Neuronal stem cell (in vitro differentiated cells): ENCODE results near the gene SIX2.

ENCODE experiments used
- DNase-seq: peaks from one replicate; pipeline ENCODE4 v3.0.0-alpha.2; 2013; ENCODE audit warnings: low spot score
- H2AFZ ChIP-seq: one replicate; pipeline ENCODE4 v1.6.1; 2013; ENCODE audit warnings: mild to moderate bottlenecking, low read length, inconsistent platforms
- H2AK5ac ChIP-seq: 2 replicates; pipeline ENCODE4 v1.6.1; 2013; ENCODE audit warnings: low read depth, mild to moderate bottlenecking, inconsistent platforms, low read length, moderate library complexity, mixed read lengths
- H2BK120ac ChIP-seq: 2 replicates; pipeline ENCODE4 v1.6.1; 2013; ENCODE audit warnings: low read depth, mild to moderate bottlenecking, inconsistent platforms, low read length, moderate library complexity, mixed read lengths
- H2BK12ac ChIP-seq: one replicate; pipeline ENCODE4 v1.6.1; 2013; ENCODE audit warnings: low read length, inconsistent platforms
- H2BK15ac ChIP-seq: 2 replicates; pipeline ENCODE4 v1.6.1; 2013; ENCODE audit warnings: mild to moderate bottlenecking, low read length, inconsistent platforms, mixed read lengths
- H2BK5ac ChIP-seq: one replicate; pipeline ENCODE4 v1.6.1; 2013; ENCODE audit warnings: inconsistent platforms, mild to moderate bottlenecking, low read length, moderate library complexity
- H3K14ac ChIP-seq: one replicate; pipeline ENCODE4 v1.6.1; 2013; ENCODE audit warnings: low read length, inconsistent platforms
- H3K18ac ChIP-seq: 2 replicates; pipeline ENCODE4 v1.6.1; 2013; ENCODE audit warnings: low read length, inconsistent platforms
- H3K23ac ChIP-seq: 2 replicates; pipeline ENCODE4 v1.6.1; 2013; ENCODE audit warnings: low read depth, mild to moderate bottlenecking, mixed read lengths, low read length, inconsistent platforms; ENCODE audit not compliant: poor library complexity
- H3K27ac ChIP-seq: replicated peaks from 3 replicates; pipeline ENCODE4 v1.5.1; 2013; ENCODE audit warnings: low read length, inconsistent platforms
- H3K27me3 ChIP-seq, 3 experiments: 2 replicates each; pipeline ENCODE4 v1.6.1; 2013; ENCODE audit warnings: low read length in 3 of 3, mild to moderate bottlenecking in 2 of 3, inconsistent platforms in 1 of 3, low read depth in 1 of 3, mixed read lengths in 1 of 3, moderate library complexity in 1 of 3; ENCODE audit not compliant: control insufficient read depth in 3 of 3, insufficient read depth in 3 of 3
- H3K36me3 ChIP-seq, 2 donors: replicated peaks in 1 of 2; 2 replicates each; pipeline ENCODE4 v1.6.1; 2013; ENCODE audit warnings: low read length in 2 of 2; ENCODE audit not compliant: control insufficient read depth in 2 of 2, insufficient read depth in 2 of 2
- H3K4ac ChIP-seq: 2 replicates; pipeline ENCODE4 v1.6.1; 2013; ENCODE audit warnings: inconsistent platforms, mild to moderate bottlenecking, low read length, moderate library complexity
- H3K4me1 ChIP-seq, 2 donors: 1 replicate in 1 of 2; 2 replicates in 1 of 2; pipeline ENCODE4 v1.6.1; 2013; ENCODE audit warnings: low read length in 2 of 2, low read depth in 1 of 2; ENCODE audit not compliant: control insufficient read depth in 2 of 2, insufficient read depth in 1 of 2
- H3K4me2 ChIP-seq: one replicate; pipeline ENCODE4 v1.6.1; 2013; ENCODE audit warnings: mild to moderate bottlenecking, low read length, inconsistent platforms; ENCODE audit not compliant: insufficient read depth, poor library complexity, severe bottlenecking
- H3K4me3 ChIP-seq, 2 donors: 2 replicates each; pipeline ENCODE4 v1.5.1; 2013; ENCODE audit warnings: low read length in 2 of 2, mild to moderate bottlenecking in 2 of 2, inconsistent platforms in 1 of 2, moderate library complexity in 1 of 2
- H3K79me1 ChIP-seq: one replicate; pipeline ENCODE4 v1.6.1; 2013; ENCODE audit warnings: low read depth, mild to moderate bottlenecking, inconsistent platforms, low read length, moderate library complexity
- H3K9ac ChIP-seq: one replicate; pipeline ENCODE4 v1.6.1; 2013; ENCODE audit warnings: mild to moderate bottlenecking, low read depth, low read length, inconsistent platforms; ENCODE audit not compliant: poor library complexity
- H3K9me3 ChIP-seq, 2 donors: replicated peaks in 1 of 2; 2 replicates each; pipeline versions ENCODE3 to v1.6.1; 2013; ENCODE audit warnings: low read length in 2 of 2, mild to moderate bottlenecking in 2 of 2, inconsistent platforms in 1 of 2, low read depth in 1 of 2, mixed read lengths in 1 of 2, moderate library complexity in 1 of 2; ENCODE audit not compliant: control insufficient read depth in 2 of 2, insufficient read depth in 1 of 2
- H4K8ac ChIP-seq: one replicate; pipeline ENCODE4 v1.6.1; 2013; ENCODE audit warnings: low read depth, mild to moderate bottlenecking, inconsistent platforms, low read length, moderate library complexity
- H4K91ac ChIP-seq: one replicate; pipeline ENCODE4 v1.6.1; 2013; ENCODE audit warnings: low read length, low read depth, mild to moderate bottlenecking, inconsistent platforms; ENCODE audit not compliant: poor library complexity
- WGBS, 2 donors: extraction: QIAGEN DNeasy Blood & Tissue Kit; methylation state at CpG; one replicate each; pipeline ENCODE4 v1.1.7; 2013; ENCODE audit warnings: missing lambda C conversion rate in 2 of 2, mixed read lengths in 1 of 2; ENCODE audit not compliant: insufficient read length in 2 of 2, insufficient replicate concordance in 1 of 2; ENCODE audit errors: extremely low coverage in 2 of 2; 5-methylcytosine and 5-hydroxymethylcytosine counted together

The SIX2 gene

GRCh38 chr2:44996356-44996755, 12.9 kb downstream of the SIX2 start:
- Histone ChIP-seq H3K4me1 (peaks cover 0 to 4% of the 10 kb centered on the region in 2 donors), H2AFZ (no peak overlapping the region), H3K9me3 (peaks cover 0 to 2% of the 10 kb centered on the region in 2 donors), H3K79me1 (no peaks in the 10 kb centered on the region), H3K18ac (no peak overlapping the region), H3K27me3 (peaks cover 11 to 50% (median 28%) of the 10 kb centered on the region in 3 experiments), H3K14ac (no peak overlapping the region), H2BK5ac (no peak overlapping the region), H2BK120ac (no peak overlapping the region), H2BK15ac (no peak overlapping the region), H4K8ac (no peak overlapping the region), H4K91ac (no peak overlapping the region), H3K36me3 (no peaks in the 10 kb centered on the region), H3K4ac (no peak overlapping the region), H3K9ac (no peak overlapping the region), H3K23ac (no peak overlapping the region), H3K4me2 (no peak overlapping the region), H3K27ac (no peak overlapping the region), H2BK12ac (no peak overlapping the region), H2AK5ac (no peak overlapping the region), H3K4me3 (no peak overlapping the region)
- no peak for DNase-seq
- WGBS, 2 donors, result no CpG with 5 or more reads among the region's 6 CpGs

GRCh38 chr2:44994377-44994776, 14.9 kb downstream of the SIX2 start:
- Histone ChIP-seq H2AFZ (no peak overlapping the region), H3K27ac (no peak overlapping the region), H3K4me3 (no peak overlapping the region), H4K91ac (no peak overlapping the region), H3K27me3 (peaks cover 0 to 31% (median 8%) of the 10 kb centered on the region in 3 experiments), H2AK5ac (no peak overlapping the region), H3K9ac (no peak overlapping the region), H3K18ac (no peak overlapping the region), H3K14ac (no peak overlapping the region), H3K79me1 (no peaks in the 10 kb centered on the region), H3K4ac (no peak overlapping the region), H2BK12ac (no peak overlapping the region), H2BK5ac (no peak overlapping the region), H3K4me1 (no peaks in the 10 kb centered on the region), H2BK120ac (no peak overlapping the region), H2BK15ac (no peak overlapping the region), H3K36me3 (no peaks in the 10 kb centered on the region), H3K23ac (no peak overlapping the region), H4K8ac (no peak overlapping the region), H3K4me2 (no peak overlapping the region), H3K9me3 (peaks cover 0 to 2% of the 10 kb centered on the region in 2 donors)
- DNase-seq, result no peak
- no CpG with 5 or more reads among the region's 1 CpG for WGBS, 2 donors

- no peaks in the 10 kb centered on the region for H3K36me3 ChIP-seq
- WGBS, 2 donors, result no CpG with 5 or more reads among the region's 2 CpGs
- H3K4me1 ChIP-seq, result no peaks in the 10 kb centered on the region
- no peak overlapping the region for H4K91ac ChIP-seq
- no peak overlapping the region for H3K4me2 ChIP-seq
- peaks cover 2 to 4% of the 10 kb centered on the region in 2 donors for H3K9me3 ChIP-seq
- no peak overlapping the region for H3K18ac ChIP-seq
- H4K8ac ChIP-seq, result no peak overlapping the region
- no peak overlapping the region for H3K4ac ChIP-seq
- no peak overlapping the region for H3K23ac ChIP-seq
- peaks cover 0 to 3% (median 0%) of the 10 kb centered on the region in 3 experiments for H3K27me3 ChIP-seq
- no peak overlapping the region for H2BK15ac ChIP-seq
- no peak overlapping the region for H3K14ac ChIP-seq
- no peak overlapping the region for H3K9ac ChIP-seq
- no peak overlapping the region for H2AK5ac ChIP-seq
- no peak overlapping the region for H2BK120ac ChIP-seq
- no peak overlapping the region for H2BK5ac ChIP-seq
- H3K79me1 ChIP-seq, result no peaks in the 10 kb centered on the region
- no peak overlapping the region for H3K4me3 ChIP-seq
- no peak for DNase-seq
- H3K27ac ChIP-seq, result no peak overlapping the region
- H2BK12ac ChIP-seq, result no peak overlapping the region
- H2AFZ ChIP-seq, result no peak overlapping the region
Measured at GRCh38 chr2:44989176-44989575, 20.1 kb downstream of the SIX2 start.

- no peak overlapping the region for H3K4ac ChIP-seq
- no peaks in the 10 kb centered on the region for H3K36me3 ChIP-seq
- H2BK5ac ChIP-seq, result no peak overlapping the region
- WGBS, 2 donors, result 100% methylated on average over 1 of the region's 9 CpGs; no CpG with 5 or more reads in 1 of the 2 donors
- H4K91ac ChIP-seq, result no peak overlapping the region
- no peak overlapping the region for H3K23ac ChIP-seq
- H3K4me2 ChIP-seq, result no peak overlapping the region
- H2BK15ac ChIP-seq, result no peak overlapping the region
- peaks cover 2 to 4% of the 10 kb centered on the region in 2 donors for H3K9me3 ChIP-seq
- no peak overlapping the region for H3K27ac ChIP-seq
- no peak overlapping the region for H3K9ac ChIP-seq
- H4K8ac ChIP-seq, result no peak overlapping the region
- no peaks in the 10 kb centered on the region for H3K4me1 ChIP-seq
- peaks cover 0 to 4% (median 0%) of the 10 kb centered on the region in 3 experiments for H3K27me3 ChIP-seq
- H3K18ac ChIP-seq, result no peak overlapping the region
- no peak overlapping the region for H3K14ac ChIP-seq
- H2BK120ac ChIP-seq, result no peak overlapping the region
- H2BK12ac ChIP-seq, result no peak overlapping the region
- no peaks in the 10 kb centered on the region for H3K79me1 ChIP-seq
- H2AK5ac ChIP-seq, result no peak overlapping the region
- DNase-seq, result no peak
- H3K4me3 ChIP-seq, result no peak overlapping the region
- H2AFZ ChIP-seq, result no peak overlapping the region
Measured at GRCh38 chr2:44983836-44984604, 25.2 kb downstream of the SIX2 start.
